ENCODE measurements around the gene NOC2L. TPM values are rescaled to one million over a fixed set of nuclear protein-coding genes. Genes with fewer than 3 reads are reported as not detected.

The NOC2L gene
- total and polyA plus RNA-seq, 9 of the 15 experiments (the other 6 are each of a cell fraction or from before 2014, with no cell fraction given): 4.0 to 410 (median 200) TPM

- ChIA-PET CTCF (ENCODE audit: low intra/inter-chr PET ratio) (no interaction called here), POLR2A (interaction anchor here (0.6 to 1.1 kb wide), 4 partner anchors 11 to 18 kb away, joined by 3 to 4 read pairs (median 3); partner anchors contain the start of gene HES4)
- H2AFZ ChIP-seq (ENCODE audit: low read depth, low read length): no peak overlapping the region
- ATAC-seq: no peak
- no peak overlapping the region for H3K4me3 ChIP-seq
- peaks cover 0 to 62% of the 10 kb centered on the region in 2 experiments; a peak in 3 of 5 replicates for H3K4me1 ChIP-seq (replicated peaks in 1 of 2; ENCODE audit: control insufficient read depth in 2 of 2, insufficient read depth in 2 of 2, low read length in 2 of 2)
- no peaks in the 10 kb centered on the region for H3K79me2 ChIP-seq (ENCODE audit: control insufficient read depth, insufficient read depth, low read length)
- intact Hi-C loops (cut with micrococcal nuclease) (loop anchor here (10.0 kb wide), 1 partner anchor 313 kb away; no protein-coding TSS in a partner anchor), in situ Hi-C loops (cut with MboI) (loop anchor here (10.0 kb wide), 1 partner anchor 83 kb away; no protein-coding TSS in a partner anchor)
- DNase-seq (ENCODE audit: extremely low read depth in 1 of 4, low spot score in 3 of 4): no peak
- H3K9ac ChIP-seq (ENCODE audit: insufficient read depth in 1 of 2, low read depth in 2 of 2, low read length in 2 of 2): peak overlapping the region in 1 of 2 experiments; percentile 48; a peak in 1 of 4 replicates
- no peaks in the 10 kb centered on the region for H3K9me3 ChIP-seq (replicated peaks; ENCODE audit: control insufficient read depth, insufficient read depth, low read depth, low read length)
- no peaks in the 10 kb centered on the region for H3K36me3 ChIP-seq (ENCODE audit: control insufficient read depth, insufficient read depth, low read length)
- 12% methylated on average over 19 of the region's 21 CpGs for WGBS (ENCODE audit: insufficient coverage, low coverage, missing lambda C conversion rate)
- H3K27ac ChIP-seq (ENCODE audit: extremely low read depth, low read depth, low read length): no peak overlapping the region
- FAIRE-seq: no peak
- H3K27me3 ChIP-seq (ENCODE audit: control insufficient read depth in 2 of 2, insufficient read depth in 2 of 2, low read length in 2 of 2): peaks cover 39 to 60% of the 10 kb centered on the region in 2 experiments; a peak in 4 of 5 replicates
- no peaks in the 10 kb centered on the region for H3K9me1 ChIP-seq (ENCODE audit: control insufficient read depth, insufficient read depth, low read length)
- peaks cover 13% of the 10 kb centered on the region for H4K20me1 ChIP-seq (replicated peaks; ENCODE audit: control insufficient read depth, insufficient read depth, low read length)
- TF ChIP-seq ZNF253 (CRISPR knock-in tag; conservative IDR thresholded peaks at IDR 0.05) (no peak), KLF1 (tag; IDR thresholded peaks at IDR 0.05) (no peak), MECOM (CRISPR knock-in tag; IDR thresholded peaks at IDR 0.05) (no peak), ZBTB9 (CRISPR knock-in tag; IDR thresholded peaks at IDR 0.05) (no peak), KDM1A (IDR thresholded peaks at IDR 0.05) (no peak), PHB (CRISPR knock-in tag; IDR thresholded peaks at IDR 0.05) (no peak), HEY1 (CRISPR knock-in tag; IDR thresholded peaks at IDR 0.05; ENCODE audit: borderline replicate concordance) (no peak), CHCHD3 (CRISPR knock-in tag; IDR thresholded peaks at IDR 0.05) (no peak), CBX5 (IDR thresholded peaks at IDR 0.05; ENCODE audit: borderline replicate concordance, low read depth) (no peak)
- TF ChIP-seq, protein P1, sequence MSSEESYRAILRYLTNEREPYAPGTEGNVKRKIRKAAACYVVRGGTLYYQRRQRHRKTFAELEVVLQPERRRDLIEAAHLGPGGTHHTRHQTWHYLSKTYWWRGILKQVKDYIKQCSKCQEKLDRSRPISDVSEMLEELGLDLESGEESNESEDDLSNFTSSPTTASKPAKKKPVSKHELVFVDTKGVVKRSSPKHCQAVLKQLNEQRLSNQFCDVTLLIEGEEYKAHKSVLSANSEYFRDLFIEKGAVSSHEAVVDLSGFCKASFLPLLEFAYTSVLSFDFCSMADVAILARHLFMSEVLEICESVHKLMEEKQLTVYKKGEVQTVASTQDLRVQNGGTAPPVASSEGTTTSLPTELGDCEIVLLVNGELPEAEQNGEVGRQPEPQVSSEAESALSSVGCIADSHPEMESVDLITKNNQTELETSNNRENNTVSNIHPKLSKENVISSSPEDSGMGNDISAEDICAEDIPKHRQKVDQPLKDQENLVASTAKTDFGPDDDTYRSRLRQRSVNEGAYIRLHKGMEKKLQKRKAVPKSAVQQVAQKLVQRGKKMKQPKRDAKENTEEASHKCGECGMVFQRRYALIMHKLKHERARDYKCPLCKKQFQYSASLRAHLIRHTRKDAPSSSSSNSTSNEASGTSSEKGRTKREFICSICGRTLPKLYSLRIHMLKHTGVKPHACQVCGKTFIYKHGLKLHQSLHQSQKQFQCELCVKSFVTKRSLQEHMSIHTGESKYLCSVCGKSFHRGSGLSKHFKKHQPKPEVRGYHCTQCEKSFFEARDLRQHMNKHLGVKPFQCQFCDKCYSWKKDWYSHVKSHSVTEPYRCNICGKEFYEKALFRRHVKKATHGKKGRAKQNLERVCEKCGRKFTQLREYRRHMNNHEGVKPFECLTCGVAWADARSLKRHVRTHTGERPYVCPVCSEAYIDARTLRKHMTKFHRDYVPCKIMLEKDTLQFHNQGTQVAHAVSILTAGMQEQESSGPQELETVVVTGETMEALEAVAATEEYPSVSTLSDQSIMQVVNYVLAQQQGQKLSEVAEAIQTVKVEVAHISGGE (CRISPR knock-in tag; IDR thresholded peaks at IDR 0.05): no peak
- TF ChIP-seq, protein P2, sequence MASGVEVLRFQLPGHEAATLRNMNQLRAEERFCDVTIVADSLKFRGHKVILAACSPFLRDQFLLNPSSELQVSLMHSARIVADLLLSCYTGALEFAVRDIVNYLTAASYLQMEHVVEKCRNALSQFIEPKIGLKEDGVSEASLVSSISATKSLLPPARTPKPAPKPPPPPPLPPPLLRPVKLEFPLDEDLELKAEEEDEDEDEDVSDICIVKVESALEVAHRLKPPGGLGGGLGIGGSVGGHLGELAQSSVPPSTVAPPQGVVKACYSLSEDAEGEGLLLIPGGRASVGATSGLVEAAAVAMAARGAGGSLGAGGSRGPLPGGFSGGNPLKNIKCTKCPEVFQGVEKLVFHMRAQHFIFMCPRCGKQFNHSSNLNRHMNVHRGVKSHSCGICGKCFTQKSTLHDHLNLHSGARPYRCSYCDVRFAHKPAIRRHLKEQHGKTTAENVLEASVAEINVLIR (CRISPR knock-in tag; IDR thresholded peaks at IDR 0.05): no peak
- no peak overlapping the region for H3K4me2 ChIP-seq (ENCODE audit: insufficient read depth, low read length)
- no TSS peak for BruUV-seq (replicated peaks)
These were observed 22.5 kb upstream of the NOC2L start for GRCh38 chr1:981491-981954.
